Neural cell (in vitro differentiated cells): ENCODE measurements around the gene MTHFD2. TPM values are rescaled to one million over a fixed set of nuclear protein-coding genes. Genes with fewer than 3 reads are reported as not detected.
"Not testable (repeated sequence)": the region's sequence is repeated elsewhere in the genome, so short reads cannot be mapped to it uniquely, and the experiment has no call there.

Experiments
- H2AFZ ChIP-seq: fragments of 200-600, 300-800 bp; sonication (generic), shearing (Covaris generic); 2 replicates; pipeline ENCODE4 v1.6.0; 2014; ENCODE audit warnings: low read depth, mild to moderate bottlenecking, antibody characterized with exemption, low read length, moderate library complexity
- H3F3A ChIP-seq: fragments of 200-600 bp; shearing (Covaris generic); 2 replicates; pipeline ENCODE4 v1.6.1; 2016; ENCODE audit warnings: mild to moderate bottlenecking, moderate library complexity, mixed read lengths, antibody characterized with exemption, low read length; ENCODE audit not compliant: insufficient read depth, poor library complexity, severe bottlenecking
- H3K27ac ChIP-seq: fragments of 200-600, 300-800 bp; sonication (generic), shearing (Covaris generic); 2 replicates; pipeline ENCODE4 v1.5.1; 2014; ENCODE audit warnings: mild to moderate bottlenecking, low read length, moderate library complexity
- H3K27me3 ChIP-seq: fragments of 300-800, 200-600 bp; sonication (generic), shearing (Covaris generic); 2 replicates; pipeline ENCODE4 v1.6.0; 2014; ENCODE audit warnings: mild to moderate bottlenecking, low read depth, low read length, moderate library complexity; ENCODE audit not compliant: insufficient read depth
- H3K36me3 ChIP-seq: fragments of 300-800, 200-600 bp; sonication (generic), shearing (Covaris generic); 2 replicates; pipeline ENCODE4 v1.5.1; 2014; ENCODE audit warnings: mild to moderate bottlenecking, antibody characterized with exemption, low read length, moderate library complexity; ENCODE audit not compliant: insufficient read depth
- H3K4me2 ChIP-seq: fragments of 300-800, 200-600 bp; sonication (generic), shearing (Covaris generic); 2 replicates; pipeline ENCODE4 v1.6.0; 2014; ENCODE audit warnings: mild to moderate bottlenecking, low read length
- H3K4me3 ChIP-seq: fragments of 300-800, 200-600 bp; sonication (generic), shearing (Covaris generic); 2 replicates; pipeline ENCODE4 v1.5.1; 2014; ENCODE audit warnings: mild to moderate bottlenecking, low read length, moderate library complexity
- H3K79me2 ChIP-seq: fragments of 200-600 bp; shearing (Covaris generic); replicated peaks from 2 replicates; pipeline ENCODE4 v1.6.0; 2014; ENCODE audit warnings: mild to moderate bottlenecking, low read length, moderate library complexity; ENCODE audit not compliant: insufficient read depth
- H3K9ac ChIP-seq: fragments of 300-800, 200-600 bp; sonication (generic), shearing (Covaris generic); 2 replicates; pipeline ENCODE4 v1.6.1; 2016; ENCODE audit warnings: mild to moderate bottlenecking, low read length, mixed read lengths
- H3K9me2 ChIP-seq: fragments of 200-600 bp; shearing (Covaris generic); 2 replicates; pipeline ENCODE4 v1.6.1; 2016; ENCODE audit warnings: mild to moderate bottlenecking, low read length, mixed read lengths; ENCODE audit not compliant: insufficient read depth
- H3K9me3 ChIP-seq: fragments of 200-600, 300-800 bp; sonication (generic), shearing (Covaris generic); 2 replicates; pipeline ENCODE4 v1.6.1; 2016; ENCODE audit warnings: mild to moderate bottlenecking, mixed run types, low read length, moderate library complexity, mixed read lengths
- H4K20me1 ChIP-seq: fragments of 200-600 bp; shearing (Covaris generic); 2 replicates; pipeline ENCODE4 v1.6.1; 2016; ENCODE audit warnings: mild to moderate bottlenecking, mixed run types; ENCODE audit not compliant: insufficient read depth
- EP300 ChIP-seq: fragments of 450-650 bp; conservative IDR thresholded peaks from 2 replicates; pipeline ENCODE4 v1.6.1; 2014; ENCODE audit warnings: antibody characterized with exemption, mild to moderate bottlenecking, moderate library complexity; ENCODE audit not compliant: poor library complexity, severe bottlenecking
- EZH2 ChIP-seq: fragments of 200-600, 300-800 bp; shearing (Covaris generic), sonication (generic); IDR thresholded peaks from 2 replicates; pipeline ENCODE4 v1.6.1; 2014; ENCODE audit warnings: antibody characterized with exemption, low read length, borderline replicate concordance, mild to moderate bottlenecking; ENCODE audit not compliant: insufficient read depth, poor library complexity, severe bottlenecking
- MXI1 ChIP-seq: fragments of 450-650 bp; conservative IDR thresholded peaks from 2 replicates; pipeline ENCODE4 v1.6.1; 2014; ENCODE audit warnings: antibody characterized with exemption, mild to moderate bottlenecking; ENCODE audit not compliant: poor library complexity, severe bottlenecking
- POLR2AphosphoS5 ChIP-seq: IDR thresholded peaks from 2 replicates; pipeline ENCODE4 v1.6.1; 2012
- RAD21 ChIP-seq: fragments of 450-650 bp; conservative IDR thresholded peaks from 2 replicates; pipeline ENCODE4 v1.6.1; 2014; ENCODE audit warnings: antibody characterized with exemption, mild to moderate bottlenecking, moderate library complexity
- REST ChIP-seq: IDR thresholded peaks from 2 replicates; pipeline ENCODE4 v1.6.1; 2012; ENCODE audit warnings: borderline replicate concordance
- SMC3 ChIP-seq: fragments of 450-650 bp; conservative IDR thresholded peaks from 2 replicates; pipeline ENCODE4 v1.6.1; 2014; ENCODE audit warnings: antibody characterized with exemption, mild to moderate bottlenecking, moderate library complexity; ENCODE audit not compliant: poor library complexity
- TAF1 ChIP-seq: IDR thresholded peaks from 2 replicates; pipeline ENCODE4 v1.6.1; 2012; ENCODE audit warnings: low read depth
- polyA plus RNA-seq: library from polyadenylated mRNA; depleted of rRNA; stranded (reverse); fragments of >200 nt; gene quantifications from 2 replicates; pipeline ENCODE4 v1.2.3, GENCODE V29; 2014
- TF ChIP-seq, protein P1 (sequence below): fragments of 450-650 bp; IDR thresholded peaks from 2 replicates; pipeline ENCODE4 v1.5.1; 2014; ENCODE audit warnings: antibody characterized with exemption, mild to moderate bottlenecking, moderate library complexity; ENCODE audit not compliant: poor library complexity, severe bottlenecking

MTHFD2 gene
- polyA plus RNA-seq, 1 donor from 2014 or later = 26.3 TPM

GRCh38 chr2:74183878-74184277 lies 14.5 kb upstream of the MTHFD2 start:
- TF ChIP-seq TAF1 (no peak), MXI1 (no peak), SMC3 (no peak), EZH2 (no peak), POLR2AphosphoS5 (no peak), RAD21 (no peak), EP300 (no peak), REST (no peak)
- TF ChIP-seq, protein P1, sequence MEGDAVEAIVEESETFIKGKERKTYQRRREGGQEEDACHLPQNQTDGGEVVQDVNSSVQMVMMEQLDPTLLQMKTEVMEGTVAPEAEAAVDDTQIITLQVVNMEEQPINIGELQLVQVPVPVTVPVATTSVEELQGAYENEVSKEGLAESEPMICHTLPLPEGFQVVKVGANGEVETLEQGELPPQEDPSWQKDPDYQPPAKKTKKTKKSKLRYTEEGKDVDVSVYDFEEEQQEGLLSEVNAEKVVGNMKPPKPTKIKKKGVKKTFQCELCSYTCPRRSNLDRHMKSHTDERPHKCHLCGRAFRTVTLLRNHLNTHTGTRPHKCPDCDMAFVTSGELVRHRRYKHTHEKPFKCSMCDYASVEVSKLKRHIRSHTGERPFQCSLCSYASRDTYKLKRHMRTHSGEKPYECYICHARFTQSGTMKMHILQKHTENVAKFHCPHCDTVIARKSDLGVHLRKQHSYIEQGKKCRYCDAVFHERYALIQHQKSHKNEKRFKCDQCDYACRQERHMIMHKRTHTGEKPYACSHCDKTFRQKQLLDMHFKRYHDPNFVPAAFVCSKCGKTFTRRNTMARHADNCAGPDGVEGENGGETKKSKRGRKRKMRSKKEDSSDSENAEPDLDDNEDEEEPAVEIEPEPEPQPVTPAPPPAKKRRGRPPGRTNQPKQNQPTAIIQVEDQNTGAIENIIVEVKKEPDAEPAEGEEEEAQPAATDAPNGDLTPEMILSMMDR = no peak
- no peaks in the 10 kb centered on the region for H3K79me2 ChIP-seq
- H3K9me3 ChIP-seq = no peaks in the 10 kb centered on the region
- H4K20me1 ChIP-seq = no peaks in the 10 kb centered on the region
- H3K4me3 ChIP-seq = no peak overlapping the region
- H3K9ac ChIP-seq = no peak overlapping the region
- H3F3A ChIP-seq = no peaks in the 10 kb centered on the region
- H3K9me2 ChIP-seq = no peaks in the 10 kb centered on the region
- no peak overlapping the region for H2AFZ ChIP-seq
- H3K4me2 ChIP-seq = no peak overlapping the region
- no peak overlapping the region for H3K27ac ChIP-seq
- no peaks in the 10 kb centered on the region for H3K27me3 ChIP-seq
- no peaks in the 10 kb centered on the region for H3K36me3 ChIP-seq

DNA sequence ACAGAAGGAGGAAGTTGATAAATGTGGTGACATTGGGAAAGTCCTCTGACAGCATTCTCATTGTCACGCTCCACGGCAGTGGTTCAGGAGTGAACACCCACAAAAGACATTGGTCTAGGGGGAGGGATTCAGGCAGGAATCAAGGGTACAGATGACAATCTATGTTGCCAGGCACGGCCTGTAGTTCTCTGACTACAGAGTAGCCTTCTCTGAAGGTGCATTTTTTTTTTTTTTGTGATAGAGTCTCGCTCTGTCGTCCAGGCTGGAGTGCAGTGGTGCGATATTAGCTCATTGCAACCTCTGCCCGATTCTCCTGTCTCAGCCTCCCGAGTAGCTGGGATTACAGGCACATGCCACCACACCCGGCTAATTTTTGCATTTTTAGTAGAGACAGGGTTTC lies 12.4 kb upstream of the MTHFD2 start:
- H3K27ac ChIP-seq = no peak overlapping the region
- no peaks in the 10 kb centered on the region for H3K79me2 ChIP-seq
- TF ChIP-seq EZH2 (no peak), TAF1 (no peak), MXI1 (no peak), REST (no peak), POLR2AphosphoS5 (no peak), RAD21 (no peak), SMC3 (no peak), EP300 (no peak)
- TF ChIP-seq, protein P1 = no peak
- no peaks in the 10 kb centered on the region for H3K36me3 ChIP-seq
- no peak overlapping the region for H3K4me3 ChIP-seq
- no peak overlapping the region for H3K9ac ChIP-seq
- no peaks in the 10 kb centered on the region for H3K9me2 ChIP-seq
- H3F3A ChIP-seq = no peaks in the 10 kb centered on the region
- no peaks in the 10 kb centered on the region for H3K27me3 ChIP-seq
- H3K4me2 ChIP-seq = no peak overlapping the region
- H3K9me3 ChIP-seq = no peaks in the 10 kb centered on the region
- H2AFZ ChIP-seq = no peak overlapping the region
- no peaks in the 10 kb centered on the region for H4K20me1 ChIP-seq

GRCh38 chr2:74186706-74187105 lies 11.7 kb upstream of the MTHFD2 start:
- H3K79me2 ChIP-seq, H2AFZ ChIP-seq, H3K36me3 ChIP-seq, H3K27ac ChIP-seq, H4K20me1 ChIP-seq, H3F3A ChIP-seq, H3K9ac ChIP-seq, H3K4me3 ChIP-seq, H3K4me2 ChIP-seq, H3K27me3 ChIP-seq, H3K9me3 ChIP-seq, H3K9me2 ChIP-seq: not testable (repeated sequence)
